Measurements from ENCODE around the gene BCL11B. TPM values are rescaled to one million over a fixed set of nuclear protein-coding genes. Genes with fewer than 3 reads are reported as not detected.

Gene BCL11B
- total and polyA plus RNA-seq, 2 donors (not counting 1 experiment from before 2014, with no cell fraction given) = under 0.01 TPM; not detected in 1

DNA sequence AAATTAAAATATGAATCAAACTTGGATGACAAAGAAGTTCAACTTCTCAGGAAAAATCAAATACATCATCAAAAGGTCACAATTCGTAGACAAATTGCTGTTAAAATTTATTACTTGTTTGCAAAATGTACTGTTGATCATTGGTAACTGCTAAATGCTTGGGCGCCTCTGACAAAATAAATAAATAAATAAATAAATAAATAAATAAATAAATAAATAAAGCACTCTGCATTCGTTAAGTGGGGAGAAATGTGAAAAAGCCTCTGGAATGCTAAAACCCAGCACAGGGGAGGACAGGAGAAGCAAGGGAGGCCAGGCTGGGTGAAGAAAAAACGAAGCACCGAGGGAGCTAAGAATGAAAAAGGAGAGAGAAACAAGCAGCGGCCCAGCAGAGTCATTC lies 115.2 kb downstream of the BCL11B start:
- Histone ChIP-seq H4K20me1 (ENCODE audit: control insufficient read depth, extremely low read depth, insufficient read depth, low read length) (no peaks in the 10 kb centered on the region), H3K9me3 (ENCODE audit: control insufficient read depth, insufficient read depth, low read depth, low read length) (no peaks in the 10 kb centered on the region), H3K4me2 (ENCODE audit: extremely low read depth, insufficient read depth, low read length) (no peak overlapping the region), H3K4me3 (replicated peaks in 1 of 4; ENCODE audit: control extremely low read depth in 1 of 4, insufficient read depth in 1 of 4, low read depth in 3 of 4, low read length in 4 of 4) (no peak overlapping the region), H3K27me3 (ENCODE audit: control insufficient read depth, insufficient read depth, low read length) (no peaks in the 10 kb centered on the region), H3K4me1 (ENCODE audit: control insufficient read depth, extremely low read depth, insufficient read depth, low read length) (no peaks in the 10 kb centered on the region), H3K27ac (ENCODE audit: insufficient read depth, low read length) (no peak overlapping the region), H3K36me3 (ENCODE audit: control insufficient read depth, insufficient read depth, low read length) (no peaks in the 10 kb centered on the region), H3K79me2 (ENCODE audit: control insufficient read depth, insufficient read depth, low read length) (no peaks in the 10 kb centered on the region), H2AFZ (ENCODE audit: low read length) (no peak overlapping the region), H3K9ac (ENCODE audit: insufficient read depth, low read length) (no peak overlapping the region)
- DNase-seq (ENCODE audit: low read depth in 2 of 2) = no peak
- TF ChIP-seq CTCF (conservative IDR thresholded peaks at IDR 0.05 in 1 of 2, IDR thresholded peaks at IDR 0.05 in 1 of 2; ENCODE audit: low read depth in 1 of 2, low read length in 2 of 2) (no peak), EZH2 (IDR thresholded peaks at IDR 0.05; ENCODE audit: low read length, missing control alignments) (no peak)

DNA sequence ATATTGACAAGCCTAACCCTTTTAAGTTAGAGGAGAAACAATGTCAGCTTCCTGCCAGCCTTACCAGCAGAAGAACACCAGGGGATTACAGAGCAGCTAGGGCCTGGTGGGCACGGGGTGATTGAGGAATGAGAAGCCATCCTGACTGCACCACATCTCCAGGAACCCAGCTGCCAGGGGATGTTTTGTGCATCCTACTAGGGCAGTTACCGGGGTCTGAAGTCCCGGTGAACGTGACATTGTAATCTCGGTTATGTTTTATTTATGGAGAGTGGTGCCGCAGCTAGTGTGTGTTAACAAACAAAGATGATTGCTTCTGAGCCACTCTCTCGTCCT lies 115.9 kb downstream of the BCL11B start:
- Histone ChIP-seq H3K27me3 (ENCODE audit: control insufficient read depth, insufficient read depth, low read length) (no peaks in the 10 kb centered on the region), H3K79me2 (ENCODE audit: control insufficient read depth, insufficient read depth, low read length) (no peaks in the 10 kb centered on the region), H4K20me1 (ENCODE audit: control insufficient read depth, extremely low read depth, insufficient read depth, low read length) (no peaks in the 10 kb centered on the region), H3K27ac (ENCODE audit: insufficient read depth, low read length) (no peak overlapping the region), H3K4me1 (ENCODE audit: control insufficient read depth, extremely low read depth, insufficient read depth, low read length) (no peaks in the 10 kb centered on the region), H3K4me3 (replicated peaks in 1 of 4; ENCODE audit: control extremely low read depth in 1 of 4, insufficient read depth in 1 of 4, low read depth in 3 of 4, low read length in 4 of 4) (no peak overlapping the region), H3K4me2 (ENCODE audit: extremely low read depth, insufficient read depth, low read length) (no peak overlapping the region), H2AFZ (ENCODE audit: low read length) (no peak overlapping the region), H3K36me3 (ENCODE audit: control insufficient read depth, insufficient read depth, low read length) (no peaks in the 10 kb centered on the region), H3K9ac (ENCODE audit: insufficient read depth, low read length) (no peak overlapping the region), H3K9me3 (ENCODE audit: control insufficient read depth, insufficient read depth, low read depth, low read length) (no peaks in the 10 kb centered on the region)
- TF ChIP-seq EZH2 (IDR thresholded peaks at IDR 0.05; ENCODE audit: low read length, missing control alignments) (no peak), CTCF (conservative IDR thresholded peaks at IDR 0.05 in 1 of 2, IDR thresholded peaks at IDR 0.05 in 1 of 2; ENCODE audit: low read depth in 1 of 2, low read length in 2 of 2) (no peak)
- no peak for DNase-seq (ENCODE audit: low read depth in 2 of 2)

GRCh38 chr14:99155173-99156089 lies 116.6 kb downstream of the BCL11B start:
- Histone ChIP-seq H3K9me3 (ENCODE audit: control insufficient read depth, insufficient read depth, low read depth, low read length) (no peaks in the 10 kb centered on the region), H3K4me1 (ENCODE audit: control insufficient read depth, extremely low read depth, insufficient read depth, low read length) (no peaks in the 10 kb centered on the region), H3K4me2 (ENCODE audit: extremely low read depth, insufficient read depth, low read length) (no peak overlapping the region), H4K20me1 (ENCODE audit: control insufficient read depth, extremely low read depth, insufficient read depth, low read length) (no peaks in the 10 kb centered on the region), H2AFZ (ENCODE audit: low read length) (no peak overlapping the region), H3K27me3 (ENCODE audit: control insufficient read depth, insufficient read depth, low read length) (no peaks in the 10 kb centered on the region), H3K36me3 (ENCODE audit: control insufficient read depth, insufficient read depth, low read length) (no peaks in the 10 kb centered on the region), H3K27ac (ENCODE audit: insufficient read depth, low read length) (no peak overlapping the region), H3K9ac (ENCODE audit: insufficient read depth, low read length) (no peak overlapping the region), H3K4me3 (replicated peaks in 1 of 4; ENCODE audit: control extremely low read depth in 1 of 4, insufficient read depth in 1 of 4, low read depth in 3 of 4, low read length in 4 of 4) (no peak overlapping the region), H3K79me2 (ENCODE audit: control insufficient read depth, insufficient read depth, low read length) (no peaks in the 10 kb centered on the region)
- TF ChIP-seq CTCF (conservative IDR thresholded peaks at IDR 0.05 in 1 of 2, IDR thresholded peaks at IDR 0.05 in 1 of 2; ENCODE audit: low read depth in 1 of 2, low read length in 2 of 2) = no peak
- TF ChIP-seq EZH2 (IDR thresholded peaks at IDR 0.05; ENCODE audit: low read length, missing control alignments) = no peak
- peak in 1 of 2 donors; percentile 6 for DNase-seq (ENCODE audit: low read depth in 2 of 2)
